ENCODE data around the gene TBC1D26.
"Not testable (repeated sequence)": the region's sequence is repeated elsewhere in the genome, so short reads cannot be mapped to it uniquely, and the experiment has no call there.

TBC1D26 gene

DNA sequence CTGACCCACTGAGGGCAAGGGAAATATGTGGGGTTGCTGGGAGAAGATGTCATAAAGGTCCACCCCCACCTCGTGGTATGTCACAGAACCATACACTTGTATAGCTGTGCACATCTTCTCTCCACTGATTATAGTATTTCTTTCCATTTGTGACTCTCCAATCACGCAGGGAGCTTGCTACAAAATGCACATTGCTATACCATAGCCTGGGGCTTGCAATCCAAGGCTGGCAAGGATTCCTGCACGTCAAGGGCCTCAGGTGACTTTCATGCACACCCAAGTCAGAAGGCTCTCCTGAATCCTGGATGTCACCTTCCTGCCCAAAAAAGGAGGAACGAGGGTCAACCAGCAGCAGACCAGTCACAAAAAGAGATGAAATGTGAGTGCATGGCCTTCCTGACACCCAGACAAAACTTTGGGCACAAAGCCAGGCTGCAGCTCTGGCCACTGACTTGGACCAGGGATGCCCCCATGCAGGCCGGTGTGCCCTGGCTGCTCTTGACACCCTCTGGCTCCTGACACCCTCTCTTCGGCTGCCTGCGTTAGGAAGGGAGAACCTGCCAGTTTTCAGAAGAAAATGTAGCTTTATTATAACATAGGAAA lies 12.1 kb downstream of the TBC1D26 start:
- no peak for DNase-seq

DNA sequence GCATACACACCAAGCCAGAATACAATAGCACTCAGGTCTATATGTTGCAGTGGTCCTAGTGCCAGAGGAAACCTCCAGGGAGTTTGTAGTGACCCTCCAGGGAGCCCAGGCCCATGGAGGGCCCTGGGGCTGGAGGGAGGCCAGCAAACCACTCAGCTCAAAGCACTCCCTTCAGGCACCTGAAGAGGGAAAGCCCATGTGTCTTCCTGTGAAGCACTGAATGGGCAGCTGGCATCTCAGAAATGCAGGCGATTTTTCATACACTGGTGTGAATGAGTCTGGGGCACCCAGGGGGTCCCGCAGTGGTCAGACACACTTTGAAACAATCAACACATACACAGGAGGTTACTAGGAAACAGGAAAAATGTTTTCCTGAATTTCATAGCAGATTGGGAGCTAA lies 12.8 kb downstream of the TBC1D26 start:
- peak; percentile 84 for DNase-seq

DNA sequence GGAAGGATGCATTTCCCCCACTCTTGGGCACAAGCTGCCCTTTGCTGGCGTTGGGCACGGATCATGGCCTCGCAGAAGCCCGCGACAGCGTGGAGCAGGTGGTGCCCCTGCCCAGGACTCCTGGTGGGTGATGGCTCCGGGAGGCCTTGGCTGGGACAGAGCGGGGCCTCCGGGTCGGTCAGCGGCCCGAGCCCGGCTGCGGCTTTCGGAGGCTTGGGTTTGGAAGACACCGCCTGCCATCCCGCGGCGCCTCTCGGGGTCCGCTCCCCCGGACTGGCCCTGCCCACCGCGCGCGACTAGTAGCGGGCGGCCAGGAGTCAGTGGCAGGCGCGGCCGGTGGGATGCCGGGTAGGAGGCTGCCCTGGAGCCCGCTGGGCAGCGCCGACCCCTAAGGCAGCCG lies 17.3 kb downstream of the TBC1D26 start:
- DNase-seq: not testable (repeated sequence)

DNA sequence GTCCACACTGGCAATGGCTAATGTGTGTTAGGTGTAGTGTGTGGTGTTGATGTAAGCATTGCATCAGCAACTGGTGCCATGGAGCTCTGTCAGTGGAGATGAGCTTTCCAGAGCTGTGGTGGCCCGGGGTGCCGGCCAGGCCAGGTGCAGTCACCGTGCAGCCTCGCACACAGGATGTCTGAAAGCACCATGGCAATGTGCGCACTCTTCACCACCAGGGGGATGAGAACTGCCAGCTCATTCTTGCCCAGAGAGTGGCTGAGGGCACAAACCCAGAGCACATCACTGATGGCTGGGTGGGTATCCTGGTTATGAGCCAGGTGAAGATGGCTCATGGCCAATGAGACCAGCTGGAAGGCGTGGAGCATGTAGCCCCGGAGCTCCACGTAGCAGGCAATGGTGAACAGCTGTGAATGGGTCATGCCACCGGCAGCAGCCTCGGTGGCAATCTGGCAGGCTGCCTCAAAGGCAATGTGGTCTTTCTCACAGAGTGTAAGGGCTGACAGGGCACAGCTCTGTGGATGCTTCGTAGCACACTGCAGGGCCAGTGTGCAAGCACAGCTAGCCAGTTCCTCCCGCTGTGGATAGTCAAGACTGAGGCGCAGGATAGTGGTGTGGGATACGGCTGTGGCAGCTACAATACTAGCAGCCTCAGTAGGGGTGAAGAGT lies 36.9 kb downstream of the TBC1D26 start:
- DNase-seq: peak; percentile 32

DNA sequence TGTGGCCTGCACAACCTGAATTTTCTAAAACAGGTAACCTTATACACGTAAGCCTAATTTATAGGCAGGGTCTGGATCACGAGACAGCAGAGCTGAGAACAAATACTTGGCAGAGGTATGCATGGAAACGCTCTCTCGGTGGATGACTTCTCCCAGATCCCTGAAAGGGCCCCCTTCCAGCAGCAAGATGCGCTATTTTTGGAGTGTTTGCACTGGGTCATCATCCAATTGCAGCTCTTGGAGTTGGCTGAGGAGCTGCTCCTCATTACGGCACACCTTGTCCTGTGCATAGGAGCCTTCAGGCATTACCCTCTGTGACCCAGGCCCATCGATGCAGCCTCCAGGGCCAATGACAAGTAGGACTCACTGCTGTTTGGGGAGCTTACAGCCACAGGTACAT lies 38.6 kb downstream of the TBC1D26 start:
- DNase-seq: not testable (repeated sequence)

DNA sequence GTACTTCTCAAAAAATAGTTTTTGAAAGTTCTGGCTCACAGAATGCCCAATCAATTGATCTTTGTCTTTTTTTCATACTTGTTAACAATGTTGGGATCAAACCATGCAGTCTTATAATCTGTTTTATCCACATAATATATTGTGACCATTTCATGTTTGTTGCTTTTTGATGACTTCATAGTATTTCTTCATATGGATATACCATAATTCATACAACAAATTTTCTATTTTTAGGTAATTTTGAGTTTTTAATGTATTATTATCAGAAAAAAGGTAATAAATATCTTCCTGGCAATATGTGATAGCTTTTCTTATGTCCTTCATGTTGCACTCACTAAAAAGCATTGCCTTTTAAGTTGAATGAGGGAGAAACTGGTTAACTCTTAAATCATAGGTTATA lies 44.8 kb downstream of the TBC1D26 start:
- DNase-seq: no peak

DNA sequence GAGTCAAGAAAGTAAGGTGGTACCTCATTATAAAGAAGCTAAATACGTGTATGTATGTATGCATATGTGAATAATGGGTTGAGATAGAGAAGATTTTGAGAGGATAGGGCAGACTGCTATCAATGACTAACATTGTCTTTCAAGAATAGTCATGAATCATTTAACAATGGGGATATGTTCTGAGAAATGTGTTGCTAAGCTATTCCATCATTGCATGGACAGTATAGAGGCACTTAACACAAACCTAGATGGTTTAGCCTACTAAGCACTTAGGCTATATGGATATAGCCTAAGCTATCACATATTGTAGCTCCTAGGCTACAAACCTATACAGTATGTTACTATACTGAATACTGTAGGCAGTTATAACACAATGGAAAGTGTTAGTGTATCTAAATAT lies 45.2 kb downstream of the TBC1D26 start:
- DNase-seq: no peak

DNA sequence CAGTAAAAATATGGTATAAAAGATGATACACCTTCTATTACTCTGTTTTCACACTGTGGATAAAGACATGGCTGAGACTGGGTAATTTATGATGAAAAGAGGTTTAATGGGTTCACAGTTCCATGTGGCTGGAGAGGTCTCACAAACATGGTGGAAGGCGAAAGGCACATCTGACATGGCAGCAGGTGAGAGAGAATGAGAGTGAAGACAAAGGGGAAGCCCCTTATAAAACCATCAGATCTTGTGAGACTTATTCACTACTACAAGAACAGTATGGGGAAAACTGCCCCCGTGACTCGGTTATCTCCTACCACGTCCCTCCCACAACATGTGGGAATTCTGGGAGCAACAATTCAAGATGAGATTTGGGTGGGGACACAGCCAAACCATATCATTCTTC lies 45.6 kb downstream of the TBC1D26 start:
- DNase-seq: no peak

DNA sequence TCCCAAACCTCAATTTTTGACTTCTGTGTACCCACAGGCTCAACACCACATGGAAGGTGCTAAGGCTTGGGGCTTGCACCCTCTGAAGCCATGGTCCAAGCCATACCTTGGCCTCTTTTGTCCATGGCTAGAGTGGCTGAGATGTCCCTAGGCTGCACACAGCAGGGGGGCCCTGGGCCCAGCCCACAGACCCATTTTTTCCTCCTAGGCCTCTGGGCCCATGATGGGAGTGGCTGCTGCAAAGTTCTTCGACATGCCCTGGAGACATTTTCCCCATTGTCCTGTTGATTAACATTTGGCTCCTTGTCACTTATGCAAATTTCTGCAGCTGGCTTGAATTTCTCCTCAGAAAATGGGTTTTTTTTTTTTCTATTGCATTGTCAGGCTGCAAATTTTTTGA lies 47.0 kb downstream of the TBC1D26 start:
- no peak for DNase-seq

DNA sequence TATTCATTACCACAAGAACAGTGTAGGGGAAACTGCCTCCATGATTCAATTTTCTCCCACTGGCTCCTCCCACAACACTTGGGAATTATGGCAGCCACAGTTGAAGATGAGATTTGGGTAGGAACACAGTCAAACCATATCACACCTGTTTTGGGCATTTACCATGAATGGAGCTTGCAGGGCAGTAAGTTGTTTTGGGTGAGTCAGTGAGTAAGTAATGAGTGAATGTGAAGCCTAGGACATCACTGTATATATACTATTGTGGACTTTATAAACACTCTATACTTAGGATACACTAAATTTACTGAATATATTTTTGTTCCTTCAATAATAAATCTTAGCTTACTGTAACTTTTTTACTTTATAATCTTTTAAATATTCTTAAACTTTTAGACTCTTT lies 48.1 kb downstream of the TBC1D26 start:
- DNase-seq: no peak

DNA sequence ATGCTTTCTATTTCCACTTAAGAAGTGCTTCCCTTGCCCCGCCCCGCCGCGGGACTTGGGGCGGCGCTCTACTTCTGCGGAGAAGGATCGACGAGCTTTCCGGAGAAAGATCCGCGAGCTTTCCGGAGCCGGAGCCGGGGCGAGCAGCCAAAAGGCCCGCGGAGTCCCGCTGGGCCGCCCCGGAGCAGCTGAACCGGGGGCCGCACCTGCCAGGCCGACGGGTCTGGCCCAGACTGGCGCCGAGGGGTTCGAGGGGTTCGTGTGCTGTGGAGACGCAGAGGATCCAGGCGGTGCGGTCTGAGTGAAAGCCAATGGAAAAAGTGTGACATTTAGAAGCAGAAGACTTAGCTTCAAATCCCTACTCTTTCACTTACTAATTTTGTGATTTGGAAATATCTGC lies 50.8 kb downstream of the TBC1D26 start:
- peak; percentile 1 for DNase-seq

DNA sequence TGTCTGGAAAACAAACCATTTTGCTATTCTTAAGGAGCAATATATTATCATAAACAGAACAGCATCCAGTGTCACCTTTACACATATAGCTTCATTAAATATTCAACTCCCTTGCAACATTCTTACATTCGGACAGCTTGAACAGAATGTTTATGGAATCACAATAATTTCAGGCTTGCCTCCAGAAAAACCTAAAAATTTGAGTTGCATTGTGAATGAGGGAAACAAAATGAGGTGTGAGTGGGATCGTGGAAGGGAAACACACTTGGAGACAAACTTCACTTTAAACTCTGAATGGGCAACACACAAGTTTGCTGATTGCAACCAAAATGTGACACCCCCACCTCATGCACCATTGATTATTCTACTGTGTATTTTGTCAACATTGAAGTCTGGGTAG lies 51.4 kb downstream of the TBC1D26 start:
- DNase-seq: no peak

DNA sequence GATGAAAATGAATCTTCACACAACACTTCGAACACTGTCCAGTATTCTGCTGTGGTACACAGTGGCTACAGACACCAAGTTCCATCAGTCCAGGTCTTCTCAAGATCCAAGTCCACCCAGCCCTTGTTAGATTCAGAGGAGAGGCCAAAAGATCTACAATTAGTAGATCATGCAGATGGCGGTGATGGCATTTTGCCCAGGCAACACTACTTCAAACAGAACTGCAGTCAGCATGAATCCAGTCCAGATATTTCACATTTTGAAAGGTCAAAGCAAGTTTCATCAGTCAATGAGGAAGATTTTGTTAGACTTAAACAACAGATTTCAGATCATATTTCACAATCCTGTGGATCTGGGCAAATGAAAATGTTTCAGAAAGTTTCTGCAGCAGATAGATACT lies 52.3 kb downstream of the TBC1D26 start:
- not testable (repeated sequence) for DNase-seq

DNA sequence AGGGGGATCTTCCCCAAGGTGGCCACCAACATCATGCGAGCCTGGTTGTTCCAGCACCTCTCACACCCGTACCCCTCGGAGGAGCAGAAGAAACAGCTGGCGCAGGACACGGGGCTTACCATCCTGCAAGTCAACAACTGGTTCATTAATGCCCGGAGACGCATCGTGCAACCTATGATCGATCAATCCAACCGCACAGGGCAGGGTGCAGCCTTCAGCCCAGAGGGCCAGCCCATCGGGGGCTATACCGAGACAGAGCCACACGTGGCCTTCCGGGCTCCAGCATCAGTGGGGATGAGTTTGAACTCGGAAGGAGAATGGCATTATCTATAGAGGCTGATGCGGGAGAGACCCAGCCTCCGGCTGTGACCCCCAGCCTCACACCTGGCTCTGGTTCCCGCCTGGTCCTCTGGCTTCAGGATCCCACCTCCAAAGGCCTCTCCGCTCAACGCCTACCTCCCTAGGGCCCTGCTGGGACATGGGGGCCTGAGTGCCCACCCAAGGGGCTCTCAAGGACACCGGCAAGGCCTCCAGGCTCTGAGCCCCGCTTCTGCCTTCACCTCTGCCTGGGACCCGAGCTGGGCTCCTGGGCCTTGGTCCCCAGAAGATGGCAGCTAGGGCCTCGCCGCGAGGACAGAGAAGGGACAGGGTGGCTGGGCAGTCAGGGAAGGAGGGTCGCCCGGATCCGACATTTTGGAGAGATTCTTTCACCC lies 55.4 kb downstream of the TBC1D26 start:
- not testable (repeated sequence) for DNase-seq

DNA sequence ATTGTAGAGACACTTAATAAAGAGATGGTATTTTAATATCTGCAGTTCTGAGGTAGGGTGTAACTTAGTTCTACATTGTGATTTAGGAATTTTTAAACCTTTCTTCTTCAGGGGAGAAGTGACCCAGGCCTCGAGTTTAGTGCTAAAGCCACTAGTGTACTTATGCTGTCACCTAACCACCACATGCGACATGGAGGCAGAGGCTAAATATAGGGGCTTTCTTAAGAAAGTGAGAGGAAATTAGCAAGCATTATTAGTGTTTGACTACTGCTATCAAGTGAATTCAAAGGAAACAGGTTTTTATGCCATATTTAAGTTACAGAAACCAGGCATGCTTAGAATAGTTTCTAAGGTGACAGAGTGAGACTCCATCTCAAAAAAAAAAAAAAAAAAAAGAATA lies 56.3 kb downstream of the TBC1D26 start:
- not testable (repeated sequence) for DNase-seq
